Breast epithelium (tissue), 3 donors: ENCODE data around the gene SEMA6D.

Experiments used
- POLR2AphosphoS5 ChIP-seq, 3 donors: sonication (generic); formaldehyde crosslinking; IDR thresholded peaks; one replicate each; pipeline ENCODE4 v1.6.1; 2017; ENCODE audit warnings: antibody characterized with exemption in 3 of 3
- TF ChIP-seq, protein P1 (sequence below), 3 donors: fragments of 450-650 bp; IDR thresholded peaks; one replicate each; pipeline ENCODE4 v1.5.1; 2016 to 2017; ENCODE audit warnings: antibody characterized with exemption in 3 of 3, mild to moderate bottlenecking in 3 of 3, moderate library complexity in 3 of 3

DNA sequence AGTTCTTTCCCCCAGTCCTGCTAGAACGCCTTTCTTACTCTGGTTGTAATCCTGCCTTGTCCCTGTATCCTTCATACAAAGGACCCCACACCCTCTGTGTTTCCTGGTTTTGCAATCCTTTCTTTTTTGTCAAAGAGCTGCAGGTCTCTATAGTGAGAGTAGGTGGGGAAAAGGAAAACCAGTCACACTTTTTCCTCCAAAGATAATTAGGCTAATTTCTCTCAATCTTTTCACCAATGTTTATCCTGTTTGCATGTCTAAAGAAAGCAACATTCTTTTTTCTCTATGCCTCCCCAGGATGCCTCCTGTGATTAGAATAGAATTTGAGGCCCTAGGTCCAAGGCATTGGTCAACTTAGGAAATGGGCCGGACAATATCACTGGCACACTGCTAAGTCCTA lies 25.4 kb downstream of the SEMA6D start:
- TF ChIP-seq, protein P1, sequence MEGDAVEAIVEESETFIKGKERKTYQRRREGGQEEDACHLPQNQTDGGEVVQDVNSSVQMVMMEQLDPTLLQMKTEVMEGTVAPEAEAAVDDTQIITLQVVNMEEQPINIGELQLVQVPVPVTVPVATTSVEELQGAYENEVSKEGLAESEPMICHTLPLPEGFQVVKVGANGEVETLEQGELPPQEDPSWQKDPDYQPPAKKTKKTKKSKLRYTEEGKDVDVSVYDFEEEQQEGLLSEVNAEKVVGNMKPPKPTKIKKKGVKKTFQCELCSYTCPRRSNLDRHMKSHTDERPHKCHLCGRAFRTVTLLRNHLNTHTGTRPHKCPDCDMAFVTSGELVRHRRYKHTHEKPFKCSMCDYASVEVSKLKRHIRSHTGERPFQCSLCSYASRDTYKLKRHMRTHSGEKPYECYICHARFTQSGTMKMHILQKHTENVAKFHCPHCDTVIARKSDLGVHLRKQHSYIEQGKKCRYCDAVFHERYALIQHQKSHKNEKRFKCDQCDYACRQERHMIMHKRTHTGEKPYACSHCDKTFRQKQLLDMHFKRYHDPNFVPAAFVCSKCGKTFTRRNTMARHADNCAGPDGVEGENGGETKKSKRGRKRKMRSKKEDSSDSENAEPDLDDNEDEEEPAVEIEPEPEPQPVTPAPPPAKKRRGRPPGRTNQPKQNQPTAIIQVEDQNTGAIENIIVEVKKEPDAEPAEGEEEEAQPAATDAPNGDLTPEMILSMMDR (IDR thresholded peaks at IDR 0.05), result no peak
- no peak for TF ChIP-seq POLR2AphosphoS5 (IDR thresholded peaks at IDR 0.05)
